HG03108 (cell line): ENCODE results near the gene SMYD3.

Experiments used
- ATAC-seq: cut with Tn5 transposase; IDR thresholded peaks from one replicate; pipeline ENCODE4 v1.9.1; 2021; ENCODE audit warnings: moderate library complexity; ENCODE audit not compliant: unreplicated experiment

Gene SMYD3

DNA sequence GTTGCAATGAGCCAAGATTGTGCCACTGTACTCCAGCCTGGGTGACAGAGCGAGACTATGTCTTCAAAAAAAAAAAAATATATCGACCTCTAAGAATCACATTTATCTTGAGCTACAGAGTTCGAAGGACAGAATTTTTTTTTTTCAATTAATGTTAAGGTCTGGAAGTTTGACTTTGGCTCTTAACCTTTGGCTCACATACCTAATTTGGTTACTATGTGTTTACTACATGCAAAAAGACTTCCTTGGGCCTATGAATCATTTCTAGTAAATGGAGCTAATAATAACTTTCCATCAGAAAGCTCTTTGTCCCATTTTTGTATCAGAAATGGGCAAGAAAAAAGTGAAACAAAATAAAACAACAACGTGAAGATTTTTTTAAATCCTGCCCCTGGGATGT lies 351.2 kb downstream of the SMYD3 start:
- no peak for ATAC-seq

DNA sequence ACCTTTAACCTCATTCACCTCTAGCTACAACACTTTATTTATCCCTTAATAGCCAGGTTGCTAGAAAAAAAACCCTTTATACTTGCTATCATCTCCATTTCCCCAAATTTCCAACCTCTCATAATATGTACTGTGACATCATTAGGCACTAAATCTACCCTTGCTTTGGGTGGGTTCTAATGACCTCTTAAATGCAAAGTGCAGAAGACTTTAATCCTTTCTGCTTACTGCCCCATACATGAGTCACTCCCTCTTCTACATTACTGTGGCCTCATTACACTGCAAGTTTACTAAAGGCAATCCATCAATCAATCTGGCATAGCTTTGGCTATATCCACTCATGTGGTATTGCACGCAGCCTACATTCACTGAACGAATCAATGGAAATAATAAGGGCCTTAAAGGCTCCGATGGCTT lies 353.3 kb downstream of the SMYD3 start:
- no peak for ATAC-seq

DNA sequence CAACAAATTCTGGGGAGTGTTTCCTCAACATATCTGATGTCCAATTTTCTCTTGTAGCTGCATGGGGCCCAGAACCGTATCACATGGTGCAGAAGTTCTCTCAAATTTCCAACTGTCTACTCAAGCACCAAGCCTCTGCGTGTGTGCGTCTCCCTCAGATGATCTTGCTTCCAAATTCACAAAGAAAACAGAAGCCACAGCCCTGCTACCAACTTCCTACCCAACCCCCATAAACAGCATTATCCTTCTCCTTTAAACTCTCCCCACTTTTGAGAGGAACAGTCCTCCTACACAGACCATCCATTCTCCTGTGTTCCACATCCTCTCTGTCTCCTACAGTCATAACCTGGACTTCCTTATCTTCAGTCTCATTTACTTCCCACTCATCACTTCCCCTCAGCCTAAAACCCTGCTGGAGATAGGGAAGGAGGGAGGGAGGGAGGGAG lies 354.1 kb downstream of the SMYD3 start:
- no peak for ATAC-seq

DNA sequence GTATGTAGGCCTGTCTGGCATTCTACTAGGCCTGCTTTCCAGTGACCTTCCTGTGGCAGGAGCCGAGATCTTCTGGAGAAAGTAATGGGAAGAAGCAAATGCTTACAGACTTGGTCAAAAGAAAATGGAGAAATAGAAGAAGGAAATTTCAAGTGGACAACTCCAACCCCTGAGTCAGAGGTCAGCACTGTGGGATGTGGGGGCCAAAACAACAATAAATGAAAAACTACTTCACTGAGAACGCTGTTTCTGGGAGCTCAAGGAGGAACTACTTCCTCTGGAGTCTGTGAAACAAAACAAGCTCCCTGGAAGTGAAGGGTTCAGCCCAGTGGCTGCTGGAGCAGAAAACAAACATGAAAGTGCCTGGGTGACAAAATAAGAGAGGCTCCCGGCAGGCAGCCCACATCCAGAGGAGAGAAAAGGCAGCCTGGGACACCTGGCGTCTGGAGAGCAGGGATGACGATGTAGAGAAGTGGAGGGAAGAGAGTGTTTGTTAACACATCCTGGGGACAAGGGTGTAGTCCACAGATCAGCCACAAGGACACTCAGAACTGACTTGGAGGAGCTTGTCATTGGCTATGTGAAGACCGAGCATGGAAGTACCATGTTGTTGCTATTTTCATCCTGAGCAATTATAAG lies 355.2 kb downstream of the SMYD3 start:
- ATAC-seq, result no peak

DNA sequence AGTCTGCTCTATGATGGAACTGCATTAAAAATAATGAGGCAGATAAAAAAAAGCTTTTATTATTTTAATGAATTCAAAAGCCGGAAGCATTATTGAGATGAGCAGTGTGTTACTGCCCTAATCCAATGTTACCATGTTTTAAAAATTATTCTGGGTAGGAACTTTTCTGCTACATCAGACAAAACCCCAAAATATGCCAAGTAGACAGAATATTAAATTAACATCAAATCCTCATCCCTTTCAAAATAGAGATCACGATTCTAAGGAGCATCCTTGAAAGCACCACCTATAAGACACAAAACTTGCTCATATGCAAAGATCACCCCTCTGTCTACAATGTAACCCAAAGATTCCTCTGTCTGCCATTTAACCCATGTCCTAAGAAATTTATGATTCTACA lies 357.5 kb downstream of the SMYD3 start:
- no peak for ATAC-seq

DNA sequence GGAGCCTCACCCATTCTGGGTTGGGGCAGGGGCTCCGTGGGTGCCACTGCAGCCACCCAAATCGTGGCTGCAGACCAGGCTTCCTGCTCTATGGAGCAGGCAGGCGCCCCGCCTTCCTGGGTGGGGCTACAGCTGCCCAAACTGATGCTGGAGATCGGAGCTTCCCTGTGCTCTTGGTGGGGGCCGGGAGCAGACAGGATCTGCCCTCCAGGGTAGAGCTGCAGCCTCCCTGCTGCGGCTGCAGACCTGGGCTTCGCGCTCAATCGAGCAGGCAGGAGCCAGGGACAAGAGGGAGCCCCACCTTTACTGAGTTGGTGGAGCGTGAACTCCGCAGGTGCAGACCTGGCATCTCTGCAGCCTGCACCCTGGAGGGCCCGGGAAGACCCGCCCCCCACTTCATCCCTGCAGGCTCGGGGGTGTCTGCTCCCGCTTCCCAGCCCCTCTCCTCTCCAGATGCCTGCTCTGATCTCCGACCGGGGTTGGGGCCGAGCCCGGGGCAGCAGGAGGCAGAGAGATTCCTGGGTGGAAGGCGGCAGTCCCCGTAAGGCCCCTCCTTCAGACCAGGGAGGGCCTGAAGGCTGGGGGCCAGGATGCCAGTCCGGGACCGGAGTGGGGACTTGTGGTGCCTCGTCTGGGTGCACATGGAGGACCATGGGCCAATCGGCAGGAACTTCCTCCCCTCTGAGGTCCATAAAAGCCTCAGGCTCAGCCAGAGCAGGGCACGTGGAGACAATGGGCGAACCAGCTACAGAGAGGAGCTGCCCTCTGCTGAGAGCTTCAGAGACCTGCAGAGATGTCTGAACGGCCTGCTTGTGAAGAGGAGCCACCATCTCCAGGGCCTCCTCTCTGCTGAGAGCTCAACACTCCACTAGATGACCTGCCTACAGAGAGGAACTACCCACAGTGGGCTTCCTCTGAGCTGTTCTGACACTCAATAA lies 359.3 kb downstream of the SMYD3 start:
- no peak for ATAC-seq

DNA sequence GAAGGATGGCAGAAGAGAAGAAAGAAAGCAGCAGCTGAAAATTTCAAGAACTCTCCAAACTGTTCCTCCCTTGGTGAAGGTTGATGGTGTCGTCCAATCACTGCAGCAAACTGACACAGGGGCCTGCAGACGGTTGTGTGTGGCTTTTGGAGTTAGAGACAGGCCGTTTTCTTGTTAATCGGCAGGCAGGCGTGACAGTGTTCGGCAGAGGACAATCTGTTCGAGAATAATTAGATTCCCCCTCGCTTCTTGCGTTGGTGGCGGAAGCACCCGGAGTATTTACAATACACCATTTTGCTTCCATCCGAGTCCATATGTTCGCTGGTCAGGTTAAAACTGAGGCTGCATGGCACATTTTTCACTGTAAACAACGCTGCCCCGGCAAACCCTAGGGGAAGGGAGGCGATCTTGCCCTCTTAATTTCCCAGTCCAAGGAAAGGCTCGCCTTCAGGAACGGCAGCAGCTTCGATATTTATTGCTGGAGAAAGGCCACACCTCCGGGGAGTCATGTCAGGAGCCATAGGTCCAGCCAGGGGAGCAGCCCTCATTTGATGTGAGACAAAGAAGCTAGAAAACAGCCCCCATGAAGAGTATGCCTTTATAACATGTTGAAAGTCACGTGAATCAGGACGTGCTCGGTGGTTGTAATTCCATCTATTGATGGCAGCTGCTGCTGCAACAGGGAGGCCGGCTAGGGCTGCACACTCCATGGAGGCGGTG lies 360.1 kb downstream of the SMYD3 start:
- no peak for ATAC-seq

DNA sequence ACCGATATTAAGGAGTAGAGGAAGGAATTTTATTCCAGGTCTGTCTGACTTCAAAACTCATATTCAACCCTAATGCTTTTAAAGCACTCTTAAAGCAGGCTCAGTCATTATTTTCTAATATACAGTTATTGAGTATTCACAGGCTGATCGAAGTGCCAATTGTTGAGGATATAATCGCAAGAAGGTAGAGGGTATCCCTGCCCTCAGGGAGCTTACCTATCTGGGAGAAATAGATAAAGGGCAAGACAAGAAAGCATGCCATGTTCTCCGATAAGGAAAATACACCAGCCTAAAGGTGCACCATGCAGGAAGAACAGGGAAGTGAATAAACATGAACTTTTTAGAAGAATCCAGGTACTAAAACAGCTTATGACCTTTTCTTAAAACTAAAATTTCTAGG lies 361.2 kb downstream of the SMYD3 start:
- no peak for ATAC-seq

DNA sequence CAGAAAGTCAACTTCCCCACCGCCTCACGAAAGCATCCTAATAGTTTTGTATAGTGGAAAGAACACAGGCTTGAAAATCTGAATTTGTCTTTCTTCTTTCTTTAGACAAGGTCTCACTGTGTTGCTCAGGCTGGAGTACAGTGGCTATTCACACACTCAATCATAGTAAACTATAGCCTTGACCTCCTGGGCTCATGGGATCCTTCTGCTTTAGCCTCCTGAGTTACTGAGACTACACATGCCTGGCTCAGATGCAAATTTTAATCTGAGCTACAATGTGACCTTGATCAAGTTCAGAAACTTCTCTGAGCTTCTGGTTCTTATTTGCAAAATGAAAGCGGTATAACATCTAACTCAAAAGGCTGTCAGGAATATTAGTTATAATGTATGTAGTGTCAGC lies 362.1 kb downstream of the SMYD3 start:
- no peak for ATAC-seq

DNA sequence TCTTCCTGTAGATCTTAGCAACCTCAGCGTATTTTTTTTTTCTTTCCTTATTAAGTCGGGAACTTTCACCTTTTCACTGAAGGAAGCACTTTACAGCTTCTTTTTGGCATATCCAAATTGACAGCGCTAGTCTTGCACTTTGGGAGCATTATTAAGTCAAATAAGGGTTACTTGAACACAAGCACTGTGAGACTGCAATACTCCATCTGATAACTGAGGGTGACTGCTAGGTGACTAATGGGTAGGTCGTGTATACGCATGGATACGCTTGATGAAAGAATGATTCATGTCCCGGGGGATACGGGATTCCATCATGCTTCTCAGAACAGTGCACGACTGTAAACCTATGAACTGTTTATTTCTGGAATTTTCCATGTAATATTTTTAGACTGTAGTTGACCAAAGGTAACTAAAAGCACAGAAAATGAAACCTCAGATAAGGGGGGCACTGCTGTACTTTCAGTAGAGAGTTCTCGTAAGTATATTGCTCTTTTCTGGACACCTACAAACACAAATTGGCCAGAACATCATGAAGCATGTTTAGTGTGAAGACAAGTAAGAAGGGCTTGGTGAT lies 364.7 kb downstream of the SMYD3 start:
- no peak for ATAC-seq

DNA sequence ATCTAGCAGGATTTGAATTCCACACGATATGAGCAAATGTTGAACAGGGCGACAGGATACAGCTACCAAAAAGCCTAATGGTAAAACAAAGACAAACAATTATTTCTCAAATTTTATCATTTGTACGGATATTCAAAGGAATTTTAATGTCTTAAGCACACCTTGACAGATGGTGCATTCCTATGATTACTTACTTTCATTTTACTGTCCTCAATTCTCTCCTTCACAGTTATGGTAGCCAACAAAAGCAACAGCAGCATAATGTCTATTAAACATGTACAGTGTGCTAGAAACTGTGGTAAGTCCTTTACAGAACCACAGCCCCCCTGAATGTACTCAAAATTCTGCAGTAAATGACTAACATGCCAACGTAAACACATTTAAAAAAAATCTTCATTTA lies 365.8 kb downstream of the SMYD3 start:
- ATAC-seq, result no peak

DNA sequence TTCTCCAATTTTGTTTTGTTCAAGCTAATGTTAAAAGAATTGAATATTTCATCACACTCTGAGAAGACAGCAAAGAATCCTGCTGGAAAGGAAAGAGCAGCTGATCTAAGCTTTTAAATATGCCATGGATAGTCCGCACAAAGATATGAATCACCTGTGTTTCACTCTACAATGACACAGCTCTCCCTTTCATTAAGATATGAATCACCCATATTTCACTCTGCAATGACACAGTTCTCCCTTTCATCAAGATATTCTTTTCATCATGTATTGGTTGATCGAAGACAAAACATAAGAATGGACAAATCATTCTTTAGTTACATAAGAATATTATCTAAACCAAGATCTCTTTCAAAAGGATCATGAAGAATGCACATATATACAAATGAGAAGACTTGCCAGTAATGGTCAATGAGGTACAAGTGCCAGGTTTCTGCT lies 367.3 kb downstream of the SMYD3 start:
- ATAC-seq, result no peak

DNA sequence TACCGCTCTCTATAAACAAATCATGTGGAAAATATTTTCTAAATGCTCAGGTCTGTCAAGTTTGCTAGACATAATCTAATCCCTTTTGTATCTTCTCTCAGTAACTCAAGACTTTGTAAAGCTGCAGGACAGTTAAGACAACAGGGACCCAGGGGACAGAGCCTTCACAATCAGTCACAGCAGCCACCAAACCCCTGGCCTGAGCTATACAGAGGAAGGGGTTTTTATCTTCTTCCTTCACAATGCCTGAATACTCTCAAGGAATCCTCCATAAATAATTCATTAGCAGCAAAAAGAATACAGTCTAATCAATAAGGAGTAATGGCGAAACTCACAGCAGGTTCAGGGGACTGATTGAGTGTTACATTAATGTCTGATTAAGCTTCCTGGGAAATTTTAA lies 368.3 kb downstream of the SMYD3 start:
- no peak for ATAC-seq

DNA sequence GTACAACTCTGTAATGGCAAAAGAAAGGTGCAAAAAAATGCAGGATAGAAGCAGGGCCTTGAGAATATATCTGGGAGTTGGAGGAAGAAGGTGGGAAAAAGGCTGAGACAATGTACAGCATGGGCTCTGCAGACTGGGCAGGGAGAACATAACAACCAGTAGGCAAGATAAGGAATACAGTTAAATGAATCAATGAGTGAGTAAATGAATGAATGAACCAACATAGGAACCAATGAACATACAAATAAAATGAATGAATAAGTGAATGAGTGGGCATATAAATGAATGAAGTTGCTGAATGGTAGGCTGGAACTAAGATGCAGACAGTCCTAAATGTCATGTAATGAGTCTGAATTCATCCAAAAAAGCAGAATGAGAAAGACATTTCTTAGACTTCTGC lies 370.6 kb downstream of the SMYD3 start:
- no peak for ATAC-seq

DNA sequence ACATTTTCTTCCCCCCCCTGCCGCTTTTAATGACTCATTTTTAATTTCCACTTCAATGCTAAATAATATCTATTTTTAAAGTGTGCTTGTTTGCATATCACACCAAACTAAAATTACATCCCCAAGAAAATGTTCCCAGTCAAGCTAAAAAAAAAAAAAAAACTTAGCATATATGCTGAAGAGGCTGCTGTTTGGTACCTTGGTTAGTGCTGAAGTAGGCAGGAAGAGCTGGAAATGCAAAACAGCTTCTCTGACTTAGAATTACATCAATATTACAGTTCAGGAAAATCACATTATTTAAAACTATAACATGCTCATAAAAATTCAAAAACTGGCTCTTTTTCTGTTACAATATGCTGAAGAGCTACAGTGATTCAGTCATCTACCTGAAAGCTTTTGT lies 372.3 kb downstream of the SMYD3 start:
- no peak for ATAC-seq

DNA sequence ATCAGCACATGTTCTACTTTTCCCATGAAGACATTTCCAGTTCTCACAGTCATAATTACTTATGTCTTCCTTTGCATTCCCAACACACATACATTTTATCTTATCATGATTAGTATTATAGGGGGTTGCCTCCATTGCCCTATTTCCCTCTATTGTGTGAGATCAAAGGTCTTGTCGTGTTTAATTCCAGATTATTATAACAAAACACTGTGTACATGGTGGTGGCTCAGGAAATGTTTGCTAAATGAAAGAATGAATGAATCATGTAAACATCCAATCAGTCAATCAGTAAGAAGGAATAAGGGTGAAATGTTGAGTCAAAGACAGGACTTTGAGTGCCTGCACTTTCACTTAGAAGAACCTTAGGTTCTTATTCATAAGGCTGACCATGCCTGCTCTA lies 376.0 kb downstream of the SMYD3 start:
- no peak for ATAC-seq

DNA sequence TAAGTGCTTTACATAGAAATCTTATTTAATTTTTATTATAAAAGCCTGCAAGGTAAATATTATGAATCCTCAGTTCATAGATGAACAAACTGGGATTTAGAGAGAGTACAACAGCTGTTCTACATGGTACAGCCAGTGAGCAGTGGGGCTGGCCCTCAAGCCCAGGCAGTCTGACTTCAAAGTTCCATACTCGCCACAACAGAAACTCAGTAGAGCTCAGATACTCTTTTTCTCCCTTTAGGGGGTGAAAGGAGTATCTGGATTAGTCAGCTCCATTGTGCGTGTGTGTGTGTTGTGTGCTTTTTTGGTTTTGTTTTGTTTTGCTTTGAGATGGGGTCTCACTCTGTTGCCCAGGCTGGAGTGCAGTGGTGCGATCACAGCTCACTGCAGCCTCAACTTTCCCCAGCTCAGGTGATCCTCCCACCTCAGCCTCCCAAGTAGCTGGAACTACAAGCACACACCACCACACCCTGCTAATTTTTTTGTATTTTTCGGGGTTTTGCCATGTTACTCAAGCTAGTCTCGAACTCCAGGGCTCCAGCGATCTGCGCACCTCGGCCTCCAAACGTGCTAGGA lies 378.5 kb downstream of the SMYD3 start:
- no peak for ATAC-seq

DNA sequence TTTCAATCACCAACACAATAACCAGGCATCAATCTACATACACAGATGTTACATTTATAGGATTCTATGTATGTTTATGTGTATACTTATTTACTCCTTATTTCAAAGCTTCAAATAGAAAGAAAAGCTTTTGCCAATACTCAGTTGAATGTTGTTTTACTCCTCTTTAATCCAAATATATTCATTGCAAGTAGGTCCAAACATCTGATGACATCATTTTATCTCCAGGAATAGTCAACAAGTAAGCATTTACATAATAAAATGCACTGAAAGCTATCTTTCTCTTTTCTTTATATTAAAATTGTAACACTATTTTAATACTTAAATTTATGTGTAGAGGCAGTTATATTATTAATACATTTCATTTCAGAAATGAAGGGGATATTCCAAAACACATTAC lies 380.5 kb downstream of the SMYD3 start:
- ATAC-seq, result no peak

DNA sequence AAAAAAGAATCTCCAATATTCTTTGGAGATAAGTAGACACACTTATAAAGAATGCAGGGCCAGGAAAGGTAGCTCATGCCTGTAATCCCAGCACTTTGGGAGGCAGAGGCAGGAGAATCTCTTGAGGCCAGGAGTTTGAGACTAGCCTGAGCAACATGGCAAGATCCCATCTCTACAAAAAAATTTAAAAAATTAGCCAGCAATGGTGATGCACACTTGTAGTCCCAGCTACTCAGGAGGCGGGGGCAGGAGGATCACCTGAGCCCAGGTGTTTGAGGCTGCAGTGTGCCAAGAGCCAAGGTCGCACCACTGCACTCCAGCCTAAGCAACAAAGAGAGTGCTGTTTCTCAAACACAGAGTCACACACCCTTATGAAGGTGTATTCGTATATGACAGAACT lies 385.0 kb downstream of the SMYD3 start:
- no peak for ATAC-seq

DNA sequence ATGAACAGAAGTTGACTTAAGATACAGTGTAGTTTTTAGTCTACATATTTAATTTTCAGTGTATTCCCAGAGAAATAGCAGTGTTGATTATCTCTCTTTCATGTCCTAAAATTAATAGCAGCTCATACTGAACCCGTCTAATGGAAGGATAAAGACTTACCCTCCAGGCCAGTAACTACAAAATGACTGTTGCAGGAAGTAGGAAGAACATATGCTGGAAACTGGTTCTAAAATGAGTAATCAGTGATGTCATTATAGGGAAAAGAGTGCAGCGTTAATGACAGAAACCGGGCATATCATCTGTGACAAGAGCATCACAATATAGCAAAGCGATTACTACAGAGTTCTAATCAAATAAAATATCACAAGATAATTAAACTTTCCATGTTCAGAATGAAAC lies 385.5 kb downstream of the SMYD3 start:
- no peak for ATAC-seq
